OCI-LY7 (cell line): ENCODE measurements around the gene NCLN. TPM values are rescaled to one million over a fixed set of nuclear protein-coding genes. Genes with fewer than 3 reads are reported as not detected.

ENCODE experiments used
- BruUV-seq: library from RNA; stranded (reverse); fragments of 400-500 nt; replicated peaks from 2 replicates; lab custom pipeline; 2021; lab: Mats Ljungman, UMichigan
- CTCF ChIA-PET: fragments of 300-600 bp; sonication (Branson Sonifier 250); formaldehyde crosslinking; loops from one replicate; lab custom pipeline; 2022; ENCODE audit warnings: antibody characterized with exemption; ENCODE audit not compliant: unreplicated experiment; lab: Charles Lee
- POLR2A ChIA-PET: fragments of 300-600 bp; sonication (Branson Sonifier 250); formaldehyde crosslinking; loops from one replicate; lab custom pipeline; 2022; ENCODE audit warnings: antibody characterized with exemption; lab: Charles Lee
- DNase-seq: peaks from one replicate; pipeline ENCODE4 v3.0.0-alpha.2; 2015; ENCODE audit warnings: low spot score
- H2AFZ ChIP-seq: fragments of 200-600 bp; sonication (generic), shearing (Covaris generic); 2 replicates; pipeline ENCODE4 v1.6.1; 2014; ENCODE audit warnings: mild to moderate bottlenecking, antibody characterized with exemption, low read length, moderate library complexity
- H3K27ac ChIP-seq: fragments of 200-600 bp; sonication (generic); 2 replicates; pipeline ENCODE4 v1.5.1; 2014; ENCODE audit warnings: mixed run types, low read depth, mild to moderate bottlenecking, moderate library complexity, low read length, inconsistent platforms; ENCODE audit not compliant: poor library complexity, severe bottlenecking
- H3K36me3 ChIP-seq: fragments of 200-600 bp; sonication (generic); 2 replicates; pipeline ENCODE4 v1.6.1; 2014; ENCODE audit warnings: mild to moderate bottlenecking, antibody characterized with exemption, low read length, moderate library complexity, mixed read lengths; ENCODE audit not compliant: insufficient read depth
- H3K4me1 ChIP-seq: fragments of 200-600 bp; sonication (generic); 2 replicates; pipeline ENCODE4 v1.5.1; 2014; ENCODE audit warnings: mild to moderate bottlenecking, low read length; ENCODE audit not compliant: insufficient read depth, poor library complexity, severe bottlenecking
- H3K4me2 ChIP-seq: fragments of 200-600 bp; sonication (generic); 2 replicates; pipeline ENCODE4 v1.6.1; 2014; ENCODE audit warnings: mild to moderate bottlenecking, low read length
- H3K4me3 ChIP-seq: fragments of 200-600 bp; sonication (generic); 2 replicates; pipeline ENCODE4 v1.5.1; 2014; ENCODE audit warnings: mild to moderate bottlenecking, low read depth, low read length; ENCODE audit not compliant: poor library complexity, severe bottlenecking
- H3K79me2 ChIP-seq: fragments of 200-600 bp; sonication (generic); 2 replicates; pipeline ENCODE4 v1.6.1; 2016; ENCODE audit warnings: low read depth, mild to moderate bottlenecking, low read length, moderate library complexity, mixed read lengths; ENCODE audit not compliant: insufficient read depth
- H3K9me2 ChIP-seq: fragments of 200-600 bp; sonication (generic); 2 replicates; pipeline ENCODE4 v1.6.1; 2016; ENCODE audit warnings: mild to moderate bottlenecking, low read length, mixed read lengths; ENCODE audit not compliant: insufficient read depth
- H3K9me3 ChIP-seq: fragments of 200-600 bp; sonication (generic); 2 replicates; pipeline ENCODE4 v1.6.1; 2014; ENCODE audit warnings: mild to moderate bottlenecking, mixed run types, low read length, mixed read lengths
- H4K20me1 ChIP-seq: fragments of 200-600 bp; sonication (generic); 2 replicates; pipeline ENCODE4 v1.6.1; 2014; ENCODE audit warnings: mild to moderate bottlenecking, antibody characterized with exemption, low read length, moderate library complexity, mixed read lengths; ENCODE audit not compliant: insufficient read depth
- CTCF ChIP-seq: fragments of 200-600 bp; sonication (generic); conservative IDR thresholded peaks from 2 replicates; pipeline ENCODE4 v1.5.1; 2014; ENCODE audit warnings: mild to moderate bottlenecking, antibody characterized with exemption, low read length, moderate library complexity, mixed read lengths
- EZH2phosphoT487 ChIP-seq: fragments of 200-600 bp; sonication (generic); IDR thresholded peaks from 2 replicates; pipeline ENCODE4 v1.6.1; 2018; ENCODE audit warnings: low read depth, borderline replicate concordance, mild to moderate bottlenecking, mixed run types, antibody characterized with exemption, low read length, moderate library complexity, mixed read lengths
- intact Hi-C: fragments of 100-400 bp; cut with micrococcal nuclease; formaldehyde crosslinking; loops from one replicate; pipeline ENCODE4 v1.10.0; 2022; ENCODE audit not compliant: unreplicated experiment
- total RNA-seq, 2 experiments: library from RNA; depleted of rRNA in 1 of 2; stranded (reverse); fragments of >200 nt in 1 of 2; shearing (Covaris generic) in 1 of 2; gene quantifications; 2 replicates each; pipeline ENCODE4 v1.2.3, GENCODE V29; 2014 to 2022

The NCLN gene
- total RNA-seq, 2 experiments from 2014 or later = 49.2 to 61.9 TPM

GRCh38 chr19:3238066-3238561 lies 52.4 kb downstream of the NCLN start:
- H4K20me1 ChIP-seq = no peaks in the 10 kb centered on the region
- CTCF ChIA-PET = no interaction called here
- H3K9me2 ChIP-seq = no peaks in the 10 kb centered on the region
- no peak overlapping the region for H3K4me2 ChIP-seq
- no peaks in the 10 kb centered on the region for H3K79me2 ChIP-seq
- no peaks in the 10 kb centered on the region for H3K9me3 ChIP-seq
- H2AFZ ChIP-seq = no peak overlapping the region
- intact Hi-C loops = no loop called here
- no peak overlapping the region for H3K27ac ChIP-seq
- POLR2A ChIA-PET = no interaction called here
- TF ChIP-seq CTCF = no peak
- no peak for TF ChIP-seq EZH2phosphoT487
- no peaks in the 10 kb centered on the region for H3K4me1 ChIP-seq
- H3K4me3 ChIP-seq = no peak overlapping the region
- no TSS peak for BruUV-seq
- DNase-seq = no peak
- H3K36me3 ChIP-seq = no peaks in the 10 kb centered on the region

GRCh38 chr19:3239367-3239766 lies 53.6 kb downstream of the NCLN start:
- ChIA-PET CTCF (no interaction called here), POLR2A (no interaction called here)
- Histone ChIP-seq H3K36me3 (no peaks in the 10 kb centered on the region), H3K9me2 (no peaks in the 10 kb centered on the region), H2AFZ (no peak overlapping the region), H3K4me3 (no peak overlapping the region), H3K79me2 (no peaks in the 10 kb centered on the region), H3K27ac (no peak overlapping the region), H3K9me3 (no peaks in the 10 kb centered on the region), H4K20me1 (no peaks in the 10 kb centered on the region), H3K4me1 (no peaks in the 10 kb centered on the region), H3K4me2 (no peak overlapping the region)
- DNase-seq = no peak
- intact Hi-C loops = no loop called here
- TF ChIP-seq CTCF (no peak), EZH2phosphoT487 (no peak)
- no TSS peak for BruUV-seq

DNA sequence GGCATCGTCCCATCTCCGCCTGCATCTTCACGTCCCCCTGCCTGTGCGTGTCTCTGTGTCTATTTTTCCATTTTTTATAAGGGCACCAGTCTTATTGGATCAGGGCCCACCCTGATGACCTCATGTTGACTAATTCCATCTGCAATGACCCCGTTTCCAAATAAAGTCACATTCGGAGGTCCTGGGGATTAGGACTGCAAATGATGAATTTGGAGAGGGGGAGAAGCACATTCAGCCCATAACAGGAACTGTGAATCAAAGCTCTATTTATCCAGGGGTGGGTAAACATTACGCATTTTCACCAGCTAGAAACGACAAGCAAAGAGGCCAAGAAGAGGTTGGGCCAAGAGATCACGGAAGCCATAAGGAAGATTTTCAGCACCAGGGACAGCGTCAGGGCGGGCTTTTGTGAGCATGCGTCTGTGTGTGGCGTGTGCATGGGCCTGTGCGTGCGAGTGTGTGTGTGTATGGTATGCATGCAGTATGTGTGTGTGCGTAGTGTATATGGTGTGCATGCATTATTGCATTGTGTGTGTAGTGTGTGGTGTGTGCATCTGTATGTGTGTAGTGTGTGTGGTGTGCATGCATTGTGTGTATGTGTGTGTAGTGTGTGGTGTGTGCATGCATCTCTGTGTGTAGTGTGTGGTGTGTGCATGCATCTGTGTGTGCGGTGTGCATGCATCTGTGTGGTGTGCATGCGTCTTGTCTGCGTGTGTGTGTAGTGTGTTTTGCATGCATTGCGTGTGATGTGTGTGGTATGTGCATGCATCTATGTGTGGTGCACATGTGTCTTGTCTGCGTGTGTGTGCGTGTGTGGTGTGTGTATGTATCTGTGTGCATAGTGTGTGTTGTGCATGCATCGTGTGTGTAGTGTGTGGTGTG lies 58.3 kb downstream of the NCLN start:
- no peak for TF ChIP-seq EZH2phosphoT487
- no peak for TF ChIP-seq CTCF
- H3K4me1 ChIP-seq = no peaks in the 10 kb centered on the region
- intact Hi-C loops = no loop called here
- H3K36me3 ChIP-seq = no peaks in the 10 kb centered on the region
- H3K9me2 ChIP-seq = no peaks in the 10 kb centered on the region
- H2AFZ ChIP-seq = no peak overlapping the region
- DNase-seq = peak; percentile 37
- CTCF ChIA-PET = no interaction called here
- H3K9me3 ChIP-seq = no peaks in the 10 kb centered on the region
- no TSS peak for BruUV-seq
- H3K27ac ChIP-seq = no peak overlapping the region
- H3K4me3 ChIP-seq = no peak overlapping the region
- no peak overlapping the region for H3K4me2 ChIP-seq
- no peaks in the 10 kb centered on the region for H3K79me2 ChIP-seq
- no peaks in the 10 kb centered on the region for H4K20me1 ChIP-seq
- POLR2A ChIA-PET = no interaction called here
